K562 (cell line): ENCODE data around the gene SLC30A10.

ENCODE experiments used
- ATF3 ChIP-seq, 2 experiments: fragments of 450-650 bp in 1 of 2; sonication (generic) in 1 of 2; formaldehyde crosslinking in 1 of 2; IDR thresholded peaks in 1 of 2; conservative IDR thresholded peaks in 1 of 2; 2 replicates each; pipeline versions ENCODE4 v1.6.1 to v1.8.1; 2016 to 2023; ENCODE audit warnings: mild to moderate bottlenecking in 2 of 2, moderate library complexity in 2 of 2, inconsistent platforms in 1 of 2, missing genetic modification reagents in 1 of 2
- CUX1 ChIP-seq: fragments of 200-800 bp; sonication (Bioruptor generic); IDR thresholded peaks from 2 replicates; pipeline ENCODE4 v1.6.1; 2016; ENCODE audit warnings: missing genetic modification characterization, missing compliant biosample characterization
- HMBOX1 ChIP-seq: sonication (generic); IDR thresholded peaks from 2 replicates; pipeline ENCODE4 v1.6.1; 2016
- HNRNPH1 ChIP-seq: fragments of 200-400 bp; formaldehyde crosslinking; optimal IDR thresholded peaks from 2 replicates; pipeline ENCODE3; 2017; ENCODE audit warnings: low read depth, mild to moderate bottlenecking, low read length, moderate library complexity
- POLR2A ChIP-seq: fragments of 450-650 bp; conservative IDR thresholded peaks from 2 replicates; pipeline ENCODE4 v1.6.1; 2016
- ZBTB40 ChIP-seq, 2 experiments: fragments of 450-650 bp in 1 of 2; sonication (generic) in 1 of 2; formaldehyde crosslinking in 1 of 2; IDR thresholded peaks; 2 replicates each; pipeline versions ENCODE4 v1.7.1 to v1.9.0; 2016 to 2022; ENCODE audit warnings: inconsistent platforms in 1 of 2, mild to moderate bottlenecking in 1 of 2, missing genetic modification reagents in 1 of 2
- ZNF124 ChIP-seq: sonication (generic); formaldehyde crosslinking; IDR thresholded peaks from 2 replicates; pipeline ENCODE4 v1.8.1; 2022; ENCODE audit warnings: missing genetic modification reagents

GRCh38 chr1:219963432-219963831 lies 35.1 kb upstream of the SLC30A10 start:
- TF ChIP-seq HMBOX1 (no peak), POLR2A (no peak), CUX1 (CRISPR knock-in tag) (no peak), HNRNPH1 (no peak), ZNF124 (CRISPR knock-in tag) (no peak), ATF3 (IDR thresholded peaks at IDR 0.05) (no peak), ATF3 (CRISPR knock-in tag; conservative IDR thresholded peaks at IDR 0.05) (no peak), ZBTB40 (IDR thresholded peaks at IDR 0.05) (no peak), ZBTB40 (CRISPR knock-in tag; IDR thresholded peaks at IDR 0.05) (no peak)
